Stimulated activated CD8-positive, alpha-beta memory T cell treated with anti-CD3 and anti-CD28 coated beads, Interleukin-15, amount 100 ng/mL, for 24 hours (primary cell): Measurements from ENCODE around the gene TGM1.

Experiments used
- DNase-seq: peaks from one replicate; pipeline ENCODE4 v3.0.0-alpha.2; 2020; ENCODE audit warnings: low read depth

The TGM1 gene

DNA sequence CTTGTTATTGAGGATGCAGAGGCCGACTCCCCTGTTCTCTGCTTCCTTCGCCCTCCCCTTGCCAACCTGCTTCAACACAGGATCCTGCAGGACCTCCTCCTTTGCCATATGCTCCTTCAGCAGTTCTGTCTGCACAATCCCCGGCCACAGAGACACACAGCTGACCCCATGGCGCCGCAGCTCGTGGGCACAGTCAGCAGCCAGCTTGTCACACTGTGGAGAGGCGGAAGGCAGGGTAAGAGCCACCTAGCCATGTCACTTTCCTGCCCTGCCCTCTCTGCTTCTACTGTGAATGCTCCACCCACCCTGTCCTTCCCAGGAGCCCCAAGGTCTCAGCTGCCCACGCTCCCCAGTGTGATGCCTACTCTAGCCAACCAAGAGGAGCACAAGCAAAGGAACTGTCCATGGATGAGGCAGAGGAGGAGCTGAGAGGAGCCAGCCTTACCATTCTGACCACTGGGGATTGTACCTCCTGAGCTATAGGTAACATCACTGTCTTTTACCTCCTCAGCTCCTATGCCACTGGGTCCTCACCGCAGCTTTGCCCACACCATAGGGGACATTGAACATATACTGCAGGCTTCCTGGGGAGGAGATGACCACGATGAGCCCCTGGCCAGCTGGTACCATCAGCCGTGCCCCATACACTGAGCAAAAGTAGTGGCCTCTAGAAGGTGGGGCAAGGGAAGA lies 29.3 kb upstream of the TGM1 start:
- no peak for DNase-seq

GRCh38 chr14:24291446-24292117 lies 28.6 kb upstream of the TGM1 start:
- DNase-seq, result no peak

GRCh38 chr14:24290746-24291145 lies 27.8 kb upstream of the TGM1 start:
- no peak for DNase-seq

DNA sequence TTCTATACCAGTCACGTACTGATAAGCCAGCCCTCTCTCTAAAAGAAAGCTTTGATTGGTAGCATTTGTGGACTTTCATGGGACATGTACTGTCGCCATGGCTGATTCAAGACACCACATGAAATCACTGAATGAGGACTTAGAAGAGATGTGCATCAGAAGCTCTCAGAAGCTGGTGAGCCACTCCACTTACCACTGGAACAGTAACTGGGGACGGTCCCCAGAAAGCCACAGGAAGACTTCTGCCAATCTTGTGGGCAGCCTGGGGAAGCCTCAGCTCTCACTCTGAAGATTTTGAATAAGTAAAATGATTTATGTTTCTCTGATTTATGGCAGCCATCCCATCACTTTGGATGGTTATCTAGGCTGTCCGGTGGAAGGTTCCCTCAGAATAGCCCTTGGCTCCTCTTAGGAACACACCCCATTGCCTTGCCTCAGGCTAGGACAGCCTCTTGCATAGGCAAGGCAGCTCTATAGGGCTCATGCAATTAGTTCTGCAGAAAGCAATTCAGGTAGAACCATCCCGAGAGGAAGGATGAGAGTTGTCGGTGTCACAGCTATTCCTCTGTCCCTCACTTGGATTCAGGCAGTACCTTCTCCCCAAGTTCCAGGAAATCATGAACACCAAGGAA lies 26.8 kb upstream of the TGM1 start:
- DNase-seq, result no peak

DNA sequence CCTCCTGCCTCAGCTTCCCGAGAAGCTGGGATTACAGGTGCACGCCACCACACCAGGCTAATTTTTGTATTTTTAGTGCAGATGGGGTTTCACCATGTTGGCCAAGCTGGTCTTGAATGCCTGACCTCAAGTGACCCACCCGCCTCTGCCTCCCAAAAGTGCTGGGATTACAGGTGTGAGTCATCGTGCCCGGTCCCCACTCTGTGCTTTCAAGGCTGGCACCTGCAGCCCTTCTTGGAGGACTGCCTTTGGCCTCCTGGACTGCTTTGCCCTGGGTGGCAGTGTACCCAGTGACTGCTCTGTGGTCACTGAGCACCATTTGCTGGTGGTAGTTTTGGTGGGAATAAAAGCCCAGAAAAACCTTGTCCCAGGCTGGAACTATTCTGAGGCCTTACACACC lies 24.0 kb upstream of the TGM1 start:
- DNase-seq, result no peak

GRCh38 chr14:24285351-24285750 lies 22.4 kb upstream of the TGM1 start:
- DNase-seq, result no peak

- DNase-seq, result no peak
Observed at GRCh38 chr14:24284501-24285035, 21.6 kb upstream of the TGM1 start.

DNA sequence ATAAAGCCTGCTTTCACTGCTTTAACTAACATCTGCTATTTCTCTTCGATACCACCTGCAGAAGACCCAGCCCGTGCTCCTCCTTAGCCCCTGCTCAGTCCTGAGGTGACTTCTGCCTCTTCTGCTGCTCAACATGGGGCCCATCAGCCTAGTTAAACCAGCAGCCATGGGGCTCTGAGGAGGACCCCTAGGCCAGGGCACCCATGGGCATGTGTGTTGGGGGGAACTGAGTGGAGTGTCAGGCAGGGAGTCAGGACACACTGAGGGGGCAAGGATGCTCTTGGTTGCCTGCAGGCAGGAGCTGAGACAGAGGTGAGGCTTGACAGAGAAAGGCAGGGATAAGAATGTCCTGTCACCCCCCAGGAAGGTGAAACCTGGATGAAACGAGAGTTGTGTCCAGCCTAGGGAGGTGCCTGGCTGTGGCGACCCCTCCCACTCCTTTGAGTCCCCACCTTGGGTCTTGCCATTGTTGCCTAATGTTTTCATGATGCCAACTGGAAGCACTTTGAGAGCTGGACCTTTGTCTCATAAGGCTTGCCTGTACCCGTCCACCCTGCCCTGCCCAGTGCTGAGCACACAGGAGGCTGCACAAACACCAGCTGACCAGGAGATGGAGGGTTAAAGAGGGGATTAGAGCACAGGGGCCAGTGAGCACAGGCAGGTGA lies 21.0 kb upstream of the TGM1 start:
- DNase-seq, result no peak

- DNase-seq, result no peak
Observed at GRCh38 chr14:24282736-24283135, 19.8 kb upstream of the TGM1 start.

DNA sequence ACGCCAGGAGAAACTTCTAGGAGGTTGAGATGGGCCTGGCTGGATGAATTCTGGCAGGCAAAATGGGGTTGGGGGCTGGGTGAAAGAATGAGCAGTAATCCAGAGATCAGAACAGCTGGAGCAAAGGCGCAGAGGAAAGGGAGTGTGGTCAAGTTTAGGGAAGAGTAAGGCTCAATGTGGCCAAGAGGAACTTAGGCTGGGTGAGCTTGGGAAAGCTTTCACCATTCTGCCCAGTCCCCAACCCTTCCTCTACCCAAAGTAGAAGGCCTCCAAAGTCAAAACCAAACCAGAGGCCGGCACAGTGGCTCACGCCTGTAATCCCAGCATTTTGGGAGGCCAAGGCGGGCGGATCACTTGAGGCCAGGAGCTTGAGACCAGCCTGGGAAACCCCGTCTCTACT lies 18.7 kb upstream of the TGM1 start:
- DNase-seq, result no peak

- DNase-seq, result no peak
Observed at GRCh38 chr14:24280797-24281460, 18.0 kb upstream of the TGM1 start.

DNA sequence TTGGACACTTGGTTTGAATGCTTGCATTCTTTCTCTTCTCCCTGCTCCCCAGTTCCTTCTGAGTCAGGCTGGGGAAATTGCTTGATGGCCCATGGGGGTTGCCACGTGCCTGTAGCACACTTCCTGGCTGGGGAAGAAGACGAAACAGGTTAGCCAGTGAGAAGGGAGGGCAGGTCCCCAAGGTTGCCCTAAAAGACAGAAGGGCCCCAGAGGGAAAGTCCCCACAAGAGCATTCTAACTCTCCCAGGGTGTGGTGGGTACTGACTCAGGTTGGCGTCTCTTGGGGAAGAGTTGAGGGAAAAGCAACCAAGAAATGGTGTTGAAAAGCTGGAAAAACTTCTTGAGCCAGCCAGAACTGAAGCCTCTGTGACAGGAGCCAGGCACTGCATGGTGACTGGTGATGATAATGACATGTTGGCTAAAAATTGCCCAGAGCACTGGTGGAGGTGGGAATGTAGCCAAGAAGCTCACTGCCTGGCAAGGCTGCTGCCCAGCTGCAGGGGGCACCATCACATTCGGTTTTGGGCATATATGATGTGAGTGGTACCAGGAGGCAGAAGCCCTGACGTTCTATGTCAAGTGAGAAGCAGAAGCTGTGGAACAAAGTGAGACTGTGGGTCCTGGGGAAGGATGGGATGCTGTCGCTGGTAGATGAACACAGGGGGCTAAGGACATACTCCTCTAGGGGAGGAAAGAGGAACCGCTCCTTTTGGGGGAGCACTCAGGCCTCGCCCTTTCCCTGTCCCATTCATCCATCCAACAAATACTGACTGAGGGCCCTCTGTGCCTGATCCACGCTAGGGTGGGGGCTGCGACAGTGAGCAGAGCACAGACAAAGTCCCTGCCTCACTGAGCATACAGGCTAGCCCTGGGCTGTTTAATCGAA lies 16.6 kb upstream of the TGM1 start:
- no peak for DNase-seq

- no peak for DNase-seq
Observed at GRCh38 chr14:24278424-24278823, 15.4 kb upstream of the TGM1 start.

DNA sequence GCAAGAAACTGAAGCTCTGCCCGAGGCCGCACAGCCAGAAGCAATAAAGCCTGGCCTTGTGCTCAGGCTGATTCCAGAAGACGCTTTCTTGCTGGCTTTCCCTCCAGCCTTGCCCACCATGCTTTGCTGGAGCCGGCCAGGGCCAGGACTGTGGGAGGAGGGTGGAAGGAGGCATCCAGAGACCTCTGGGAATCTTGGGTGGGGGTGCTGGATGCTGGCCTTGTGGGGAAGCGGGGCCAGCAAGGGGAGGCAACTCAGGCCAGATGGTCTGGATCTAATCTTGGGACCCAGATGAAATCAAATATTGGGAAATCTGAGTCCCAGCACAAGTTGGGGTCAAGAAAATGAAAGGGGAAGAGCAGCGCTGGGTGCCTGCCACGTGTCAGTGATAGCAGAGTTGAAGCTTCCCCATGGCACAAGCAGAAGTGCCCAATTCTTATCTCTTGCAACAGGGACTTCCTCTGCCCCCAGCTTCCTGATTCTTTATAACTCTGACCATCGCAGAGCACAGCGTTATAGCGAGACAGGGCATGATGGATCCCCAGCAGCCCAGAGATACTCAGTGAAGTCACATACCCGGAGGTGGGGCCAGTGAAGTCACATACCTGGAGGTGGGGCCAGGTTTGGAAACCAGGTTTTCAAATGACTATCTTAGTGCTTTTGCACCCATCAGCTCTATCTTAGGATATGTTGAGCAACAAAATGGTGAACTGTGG lies 14.8 kb upstream of the TGM1 start:
- no peak for DNase-seq

GRCh38 chr14:24277071-24277470 lies 14.1 kb upstream of the TGM1 start:
- no peak for DNase-seq

DNA sequence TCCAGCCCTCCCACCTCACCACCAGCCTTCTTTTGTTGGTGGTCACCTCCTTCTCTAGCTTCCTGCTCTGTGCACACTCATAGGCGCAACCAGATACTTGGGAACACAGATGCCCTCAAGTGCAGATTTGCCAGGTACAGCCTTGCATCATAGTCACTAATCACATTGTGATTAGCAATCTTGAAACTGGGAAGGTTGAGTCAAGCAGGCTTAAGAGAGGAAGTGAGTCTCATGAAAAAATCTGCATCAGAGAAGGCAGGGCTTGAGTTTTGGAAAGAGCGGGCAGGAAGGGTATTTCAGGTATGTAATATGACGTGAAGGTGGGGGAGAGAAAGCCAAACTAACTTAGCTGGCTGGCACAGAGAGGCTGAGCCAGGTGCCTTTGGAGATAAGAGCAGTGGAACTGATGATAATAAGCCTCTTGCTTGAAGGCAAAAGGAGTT lies 11.1 kb upstream of the TGM1 start:
- DNase-seq, result no peak

DNA sequence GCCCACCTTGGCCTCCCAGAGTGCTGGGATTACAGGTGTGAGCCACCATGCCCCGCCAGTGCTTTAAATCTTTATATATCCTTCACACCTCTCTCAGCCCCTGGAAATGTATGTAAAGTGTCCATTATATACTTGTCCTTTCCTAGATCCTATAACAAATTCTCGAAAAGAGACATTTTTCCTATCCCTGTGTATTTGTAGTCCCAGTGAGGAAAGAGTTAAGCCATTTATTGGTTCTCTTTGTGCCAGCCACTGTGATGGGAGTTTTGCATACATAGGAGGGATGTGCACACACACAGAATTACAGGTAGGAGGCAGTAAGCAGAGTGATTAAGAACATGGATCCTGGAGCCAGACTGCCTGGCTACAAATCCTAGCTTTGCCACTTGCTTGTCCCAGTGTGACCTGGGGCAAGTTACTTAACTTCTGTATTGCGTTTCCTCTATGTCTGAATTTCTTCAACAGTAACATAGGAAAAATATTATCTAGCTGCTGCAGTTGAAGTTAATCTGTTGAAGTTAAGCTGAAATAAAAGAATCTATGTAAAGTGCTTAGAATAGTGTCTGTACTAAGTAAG lies 10.5 kb upstream of the TGM1 start:
- DNase-seq, result no peak

GRCh38 chr14:24272467-24272866 lies 9.5 kb upstream of the TGM1 start:
- no peak for DNase-seq

DNA sequence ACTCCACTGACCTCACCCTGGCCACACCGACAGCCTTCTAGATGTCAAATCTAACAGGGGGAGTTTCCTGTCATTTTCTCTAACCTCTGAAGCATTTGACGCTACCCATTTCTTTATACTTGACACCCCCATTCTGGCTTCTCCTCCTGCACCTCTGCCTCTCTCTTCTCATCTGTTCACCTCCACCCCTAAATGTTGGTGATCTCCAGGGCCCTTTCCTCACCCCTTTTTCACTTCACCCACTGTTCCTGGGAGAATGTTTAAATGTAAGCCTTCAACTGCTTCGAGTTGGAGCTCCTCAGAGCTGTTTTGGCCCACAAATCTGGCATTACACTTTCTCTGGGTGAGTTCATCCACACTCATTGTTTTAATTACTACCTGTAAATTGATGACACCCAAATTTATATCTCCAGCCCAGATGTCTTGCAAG lies 8.9 kb upstream of the TGM1 start:
- DNase-seq, result no peak
